HTR-8/SVneo (cell line): ENCODE results near the gene CCDC68.
A peak's percentile ranks its signal among the peaks of the same experiment; 100 is the strongest.
"Not testable (repeated sequence)": the region's sequence is repeated elsewhere in the genome, so short reads cannot be mapped to it uniquely, and the experiment has no call there.

Experiments used
- DNase-seq: peaks from one replicate; pipeline ENCODE4 v3.0.0; 2011; ENCODE audit warnings: low spot score, mixed read lengths; ENCODE audit not compliant: insufficient read length
- FAIRE-seq: peaks from 2 replicates; lab custom pipeline; 2011; peaks lifted over from hg19 to GRCh38; lab: Jason Lieb, UNC

The CCDC68 gene, protein sequence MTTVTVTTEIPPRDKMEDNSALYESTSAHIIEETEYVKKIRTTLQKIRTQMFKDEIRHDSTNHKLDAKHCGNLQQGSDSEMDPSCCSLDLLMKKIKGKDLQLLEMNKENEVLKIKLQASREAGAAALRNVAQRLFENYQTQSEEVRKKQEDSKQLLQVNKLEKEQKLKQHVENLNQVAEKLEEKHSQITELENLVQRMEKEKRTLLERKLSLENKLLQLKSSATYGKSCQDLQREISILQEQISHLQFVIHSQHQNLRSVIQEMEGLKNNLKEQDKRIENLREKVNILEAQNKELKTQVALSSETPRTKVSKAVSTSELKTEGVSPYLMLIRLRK

DNA sequence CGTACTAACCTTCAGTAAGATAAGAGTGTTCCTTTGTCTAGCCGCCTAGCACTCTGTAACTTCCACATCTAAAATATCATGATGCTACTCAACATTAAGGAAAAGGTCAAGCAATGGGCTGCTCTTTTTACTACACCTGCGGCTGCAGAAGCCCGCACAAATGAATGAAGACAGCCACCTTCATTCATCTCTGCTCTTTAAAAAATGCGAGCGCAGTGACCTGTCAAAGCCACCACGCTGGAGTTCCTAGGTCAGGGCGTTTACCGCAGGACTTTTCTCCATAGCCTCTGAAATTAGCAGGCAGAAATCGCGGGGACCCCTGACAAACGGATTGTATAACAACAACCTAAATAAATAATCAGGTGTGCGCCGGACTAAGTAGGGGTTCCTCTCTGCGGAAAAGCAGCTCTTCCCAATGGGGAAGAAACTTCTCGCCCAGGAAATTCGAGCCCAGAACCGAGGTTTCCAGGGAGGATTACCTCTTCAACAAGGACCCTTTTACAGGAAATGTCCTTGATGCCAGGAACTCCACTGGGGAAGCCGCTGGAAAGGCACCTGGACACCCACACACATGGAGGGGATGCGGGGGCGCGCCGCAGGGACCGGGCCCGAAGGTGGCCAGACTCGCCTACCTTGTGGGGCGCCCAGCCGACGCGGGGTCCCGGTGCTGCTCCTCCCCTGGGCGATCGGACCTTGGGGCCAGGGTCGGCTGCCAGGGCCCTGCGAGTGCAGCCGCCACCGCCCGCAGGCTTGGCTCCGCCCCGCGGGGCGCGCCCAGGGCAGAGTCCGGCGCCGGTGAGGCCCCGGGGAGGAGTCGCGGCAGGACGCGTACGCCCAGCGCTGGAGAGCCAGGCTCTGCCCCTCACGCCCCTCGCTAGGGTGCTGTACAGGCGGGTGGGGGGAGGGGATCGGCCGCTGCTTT is at the start of gene CCDC68:
Gene CCDC68 (minus strand): TSS at position 758 of the 922 bp plus-strand sequence. CDS start 16,670 bp downstream, outside the sequence.
- DNase-seq: no peak

DNA sequence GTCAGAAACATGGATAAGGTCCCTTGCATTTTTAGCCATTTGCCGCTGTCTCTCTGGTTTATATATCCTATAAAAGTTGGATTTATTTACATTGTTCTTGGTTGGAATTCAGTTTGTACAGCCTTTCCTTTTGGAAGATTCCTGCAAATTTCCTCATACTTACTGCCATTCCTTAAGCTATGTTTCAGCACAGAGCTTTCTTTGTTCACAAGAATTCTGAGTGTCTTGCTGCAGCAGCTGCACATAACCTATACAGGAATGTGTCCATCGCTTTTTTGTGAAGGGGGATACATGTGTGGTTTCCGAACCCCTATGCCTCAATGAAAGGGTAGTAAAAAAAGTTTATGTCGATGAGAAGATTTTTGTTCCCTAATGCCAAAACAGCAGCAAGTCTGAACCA is 48.3 kb upstream of the CCDC68 start:
- DNase-seq: no peak
- FAIRE-seq: no peak

More for the DNA sequence above, at the start of gene CCDC68:
- no peak for FAIRE-seq

DNA sequence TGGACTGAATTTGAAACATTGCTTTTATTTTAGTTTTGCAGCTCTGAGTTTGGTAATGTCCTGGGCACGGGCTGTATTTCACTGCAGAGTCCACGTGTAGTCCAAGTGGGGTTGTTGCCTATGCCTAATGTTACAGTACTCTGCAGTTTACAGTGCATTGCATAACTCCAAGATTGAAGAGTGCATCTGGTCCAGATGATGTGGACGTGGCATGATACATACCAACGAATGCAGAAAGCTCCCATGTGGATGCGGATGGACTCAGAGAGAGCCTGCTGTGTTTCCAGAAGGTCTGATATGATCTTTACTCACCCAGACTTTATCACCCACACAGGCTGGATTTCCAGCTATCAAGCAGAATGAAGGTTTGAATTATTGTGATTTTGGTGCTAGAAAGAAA is 44.4 kb upstream of the CCDC68 start:
- no peak for FAIRE-seq

DNA sequence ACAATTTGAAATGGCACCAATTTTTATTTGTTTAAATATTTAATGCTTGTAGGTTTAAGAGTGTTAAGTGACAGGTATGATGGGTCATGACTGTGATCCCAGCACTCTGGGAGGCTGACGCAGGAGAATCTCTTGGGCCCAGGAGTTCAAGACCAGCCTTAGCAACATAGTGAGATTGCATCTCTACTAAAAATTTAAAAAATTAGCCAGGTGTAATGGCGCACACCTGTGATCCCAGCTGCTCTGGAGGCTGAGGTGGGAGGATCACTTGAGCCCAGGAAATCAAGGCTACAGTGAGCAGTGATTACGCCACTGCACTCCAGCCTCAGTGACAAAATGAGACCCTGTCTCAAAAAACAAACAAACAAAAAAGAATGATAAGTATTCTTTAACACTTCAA is 43.0 kb upstream of the CCDC68 start:
- no peak for FAIRE-seq

More for the DNA sequence above, 44.4 kb upstream of the CCDC68 start:
- DNase-seq: no peak

DNA sequence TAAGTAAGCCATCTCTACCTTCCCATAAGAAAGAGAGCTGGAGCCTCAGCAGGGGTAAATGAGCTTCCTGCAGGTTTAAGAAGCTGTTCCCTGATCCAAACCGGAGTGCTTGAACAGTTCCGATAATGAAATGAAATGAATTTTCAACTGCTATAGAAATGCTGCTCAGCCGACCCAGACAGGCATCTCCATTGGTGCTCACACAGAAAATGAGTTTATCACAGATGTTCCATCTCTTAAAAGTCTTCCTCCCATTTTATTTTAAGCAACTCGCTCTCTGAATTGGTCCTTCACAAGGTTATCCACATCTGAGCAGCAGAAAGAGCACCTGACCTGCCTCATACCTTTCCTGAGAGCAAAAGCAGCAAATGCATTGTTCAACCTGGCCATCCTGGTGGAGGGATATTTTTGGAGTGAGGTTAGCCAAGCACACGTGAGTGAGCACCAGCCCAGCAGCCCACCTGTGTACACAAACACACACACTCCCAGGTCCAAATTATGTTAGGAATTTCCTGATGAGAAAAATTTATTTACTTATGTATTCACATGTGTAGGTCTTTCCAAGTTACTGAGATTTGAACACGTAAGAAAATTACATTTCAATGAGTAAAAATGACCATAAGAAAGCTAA is 42.2 kb upstream of the CCDC68 start:
- FAIRE-seq: no peak

More for the DNA sequence above, 43.0 kb upstream of the CCDC68 start:
- no peak for DNase-seq

DNA sequence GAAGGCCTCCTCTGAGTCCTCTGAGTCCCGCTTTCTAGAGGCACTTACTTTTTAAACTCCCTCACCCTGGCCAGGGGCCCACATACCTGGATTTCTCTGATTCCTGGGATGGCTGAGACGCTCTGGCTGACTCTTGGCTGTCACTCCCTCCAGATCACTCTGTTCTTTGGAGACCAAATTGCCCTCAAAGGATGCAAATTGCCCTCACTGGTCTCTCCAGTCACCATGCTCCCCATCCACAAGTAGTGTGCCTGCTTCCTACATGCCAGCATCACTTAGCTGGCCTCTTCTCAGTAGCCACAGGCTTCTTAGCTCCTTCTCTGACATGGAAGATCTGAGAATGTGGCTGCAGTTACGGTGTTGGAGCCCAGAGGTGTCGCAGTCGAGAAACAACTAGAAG is 41.3 kb upstream of the CCDC68 start:
- DNase-seq: no peak
- FAIRE-seq: no peak

More for the DNA sequence above, 42.2 kb upstream of the CCDC68 start:
- DNase-seq: no peak

DNA sequence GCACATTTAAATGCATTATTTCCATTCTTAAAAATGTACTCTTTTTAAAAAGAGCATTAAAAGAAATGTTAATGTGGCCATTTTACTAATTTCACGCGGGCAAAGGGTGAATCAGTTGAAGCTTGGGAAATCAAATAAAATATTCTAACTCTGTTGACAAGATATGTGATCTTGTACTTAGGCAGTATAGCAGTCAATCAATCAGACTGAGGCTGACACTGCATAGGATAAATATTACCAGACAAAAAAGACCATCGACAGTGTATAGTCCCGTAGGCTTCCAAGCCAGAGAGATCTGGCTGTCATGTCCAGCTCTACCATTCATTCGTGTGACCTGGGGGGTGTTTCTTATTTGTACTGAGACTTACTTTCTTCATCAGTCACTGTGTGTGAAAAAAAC is 39.8 kb upstream of the CCDC68 start:
- no peak for FAIRE-seq
- DNase-seq: no peak

DNA sequence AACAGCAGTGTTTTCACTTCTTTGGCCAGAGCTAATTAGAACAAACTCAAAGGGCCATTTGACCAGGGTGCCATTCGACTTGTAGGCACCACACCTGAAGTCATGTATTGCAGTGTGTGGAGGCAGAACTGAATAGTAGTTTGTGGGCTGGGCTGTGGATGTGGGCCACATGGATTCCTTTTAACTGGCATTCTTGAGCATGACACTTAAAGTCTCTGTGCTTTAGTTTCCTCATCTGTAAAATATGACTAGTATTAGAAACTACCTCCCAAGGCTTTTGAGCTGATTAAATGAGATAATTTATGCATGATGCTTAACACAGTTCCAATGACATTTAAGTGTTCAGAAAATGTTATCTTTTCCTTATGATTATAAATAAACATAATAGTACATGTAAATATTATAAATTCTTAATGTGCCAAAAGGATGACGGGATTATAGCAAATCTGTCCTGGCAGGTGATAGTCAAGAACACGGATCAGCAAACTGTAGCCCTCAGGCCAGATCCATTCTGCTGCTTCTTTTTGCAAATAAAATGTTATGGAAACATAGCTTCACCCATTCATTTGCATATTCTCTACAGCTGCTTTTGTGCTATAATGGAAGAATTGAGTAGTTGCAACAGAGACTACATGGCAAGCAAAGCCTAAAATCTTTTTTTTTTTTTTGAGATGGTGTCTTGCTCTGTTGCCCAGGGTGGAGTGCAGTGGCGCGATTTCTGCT is 36.3 kb upstream of the CCDC68 start:
- DNase-seq: no peak
- no peak for FAIRE-seq

DNA sequence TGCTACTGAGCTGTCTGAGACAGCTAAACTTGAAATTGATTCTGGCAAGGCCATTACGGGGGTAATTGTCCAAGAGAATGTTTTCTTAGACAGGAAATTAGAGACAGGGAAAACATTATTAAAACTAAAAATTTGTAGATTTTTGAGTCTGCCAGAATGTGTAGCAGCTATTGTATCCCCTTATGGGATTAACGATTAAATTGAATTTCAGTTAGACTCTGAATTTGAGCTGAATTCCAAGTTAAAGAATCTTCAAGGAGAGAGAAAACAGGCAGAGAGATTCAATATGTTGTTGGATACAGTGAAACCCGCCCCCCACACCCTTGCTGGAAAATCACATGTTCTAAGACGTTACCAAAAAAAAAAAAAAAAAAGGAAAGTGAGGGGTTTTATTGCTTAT is 32.7 kb upstream of the CCDC68 start:
- no peak for DNase-seq
- no peak for FAIRE-seq

DNA sequence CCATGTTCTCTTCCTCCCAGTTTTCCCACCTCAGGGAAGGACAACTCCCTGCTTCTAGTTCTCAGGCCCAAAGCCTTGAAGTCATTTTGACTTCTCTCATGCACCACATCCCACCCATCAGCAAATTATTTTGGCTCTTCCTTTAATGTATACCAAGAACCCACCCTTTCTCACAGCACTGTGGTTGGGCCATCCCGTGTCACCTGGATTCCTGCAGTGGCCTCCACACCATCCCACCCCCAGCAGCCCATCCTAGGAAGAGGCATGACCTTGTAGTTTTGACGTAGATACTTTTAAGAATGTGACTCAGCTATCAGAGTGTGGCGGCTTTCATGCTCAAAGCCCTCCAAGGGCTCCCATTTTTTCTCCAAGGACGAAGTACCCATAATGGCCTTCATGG is 25.6 kb upstream of the CCDC68 start:
- no peak for FAIRE-seq

DNA sequence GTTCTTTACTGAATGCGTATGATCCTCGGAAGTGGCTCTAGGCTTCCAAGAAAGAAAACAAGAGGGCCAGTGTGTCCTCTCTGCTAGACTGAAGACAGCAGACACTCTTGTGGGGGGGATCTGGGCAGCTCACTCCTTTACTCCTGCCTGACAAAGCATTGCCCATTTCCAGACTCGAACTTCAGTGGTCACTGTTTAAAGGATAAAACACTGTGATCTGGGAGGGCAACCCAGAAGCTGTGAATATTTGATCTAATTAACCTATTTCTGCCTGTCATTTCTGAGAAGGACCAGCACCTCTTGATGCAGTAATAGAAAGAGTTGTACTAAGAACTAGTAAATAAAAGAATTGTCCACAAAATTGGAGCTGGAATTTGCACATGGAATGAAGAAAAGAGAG is 24.5 kb upstream of the CCDC68 start:
- DNase-seq: no peak

More for the DNA sequence above, 25.6 kb upstream of the CCDC68 start:
- no peak for DNase-seq

DNA sequence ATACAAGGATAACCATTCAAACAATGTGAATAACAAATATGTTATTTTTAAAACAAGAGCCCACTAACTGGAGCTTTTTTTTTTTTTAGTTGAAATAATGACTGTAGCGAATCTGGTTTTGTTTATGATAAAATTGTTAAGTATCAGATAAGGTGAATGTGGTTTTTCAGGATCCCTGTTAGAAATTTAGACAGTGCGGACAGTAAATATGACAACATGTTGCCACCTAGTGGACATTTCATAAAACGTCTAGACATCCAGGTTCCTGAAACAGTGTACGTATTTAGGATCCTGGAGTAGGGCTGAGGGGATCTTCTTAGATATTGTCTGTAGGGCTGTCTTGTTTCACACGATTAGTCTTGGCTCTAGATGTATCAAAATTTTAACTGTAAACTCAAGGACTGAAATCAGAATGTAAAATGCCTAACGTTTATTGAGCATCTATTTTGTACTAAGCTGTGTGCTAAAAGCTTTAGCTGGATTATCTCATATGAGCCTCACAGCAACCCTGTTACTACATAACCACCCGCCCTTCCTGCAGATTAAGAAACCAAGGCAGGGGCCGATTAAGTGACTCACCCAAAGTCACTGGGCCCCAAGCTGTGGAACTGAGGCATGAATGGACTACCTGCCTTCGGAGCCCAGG is 23.9 kb upstream of the CCDC68 start:
- no peak for FAIRE-seq
- peak; percentile 27 for DNase-seq

More for the DNA sequence above, 24.5 kb upstream of the CCDC68 start:
- FAIRE-seq: no peak

DNA sequence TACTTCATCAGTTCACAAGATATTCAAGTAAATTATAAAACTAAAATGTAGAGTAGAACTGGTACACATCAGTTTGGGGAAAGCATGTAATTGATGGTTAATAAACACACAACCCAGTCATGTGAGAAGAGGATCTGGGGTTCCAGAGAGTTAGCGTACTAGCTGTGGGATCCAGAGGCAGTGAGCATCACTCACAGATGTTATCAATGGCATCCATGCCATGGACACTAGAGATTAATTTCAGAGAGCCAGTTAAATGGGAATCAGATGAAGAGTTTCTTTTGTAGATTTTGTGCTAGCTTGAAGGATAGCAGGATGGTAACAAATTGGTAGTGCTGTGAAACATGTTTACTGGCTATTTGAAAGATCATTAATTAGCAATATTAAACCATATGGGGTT is 21.8 kb upstream of the CCDC68 start:
- DNase-seq (no peak), FAIRE-seq (no peak)

DNA sequence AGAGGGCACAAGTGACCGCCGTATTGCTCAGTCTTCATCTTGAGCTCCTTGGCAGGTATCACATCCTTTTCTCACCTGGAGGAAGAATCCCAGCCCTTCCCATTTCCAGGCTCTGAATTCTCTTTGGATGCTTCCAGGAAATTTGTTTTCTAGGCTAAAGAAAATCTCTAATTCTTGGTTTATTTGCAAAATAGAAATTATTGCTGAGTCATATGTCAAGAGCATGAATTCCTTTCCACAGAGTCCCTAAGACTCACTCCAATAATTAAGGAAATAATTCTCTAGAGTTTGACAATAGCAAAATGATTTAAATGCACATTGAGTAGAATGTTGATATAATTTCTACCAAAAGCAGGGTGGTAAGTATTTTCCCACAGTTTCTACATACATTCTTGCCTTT is 16.3 kb upstream of the CCDC68 start:
- DNase-seq (no peak), FAIRE-seq (no peak)

DNA sequence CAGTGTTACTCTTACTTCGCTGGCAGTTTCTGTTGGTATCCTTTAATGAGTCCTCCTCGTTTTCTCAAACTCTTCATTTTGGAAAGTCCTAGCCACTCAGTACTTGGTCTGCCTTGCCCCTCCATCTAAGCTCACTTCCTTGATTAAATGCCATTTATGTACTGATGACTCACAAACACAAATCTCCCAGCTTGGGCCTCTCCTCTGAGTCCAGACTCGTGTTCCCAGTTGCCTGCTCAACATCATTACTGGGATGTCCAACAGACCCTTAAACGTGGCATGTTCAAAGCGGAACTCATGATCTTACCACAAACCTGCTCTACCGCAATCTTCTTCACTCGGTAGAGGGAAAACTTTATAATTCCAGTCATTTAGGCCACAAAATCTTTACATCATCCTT is 13.8 kb upstream of the CCDC68 start:
- FAIRE-seq (no peak), DNase-seq (no peak)

DNA sequence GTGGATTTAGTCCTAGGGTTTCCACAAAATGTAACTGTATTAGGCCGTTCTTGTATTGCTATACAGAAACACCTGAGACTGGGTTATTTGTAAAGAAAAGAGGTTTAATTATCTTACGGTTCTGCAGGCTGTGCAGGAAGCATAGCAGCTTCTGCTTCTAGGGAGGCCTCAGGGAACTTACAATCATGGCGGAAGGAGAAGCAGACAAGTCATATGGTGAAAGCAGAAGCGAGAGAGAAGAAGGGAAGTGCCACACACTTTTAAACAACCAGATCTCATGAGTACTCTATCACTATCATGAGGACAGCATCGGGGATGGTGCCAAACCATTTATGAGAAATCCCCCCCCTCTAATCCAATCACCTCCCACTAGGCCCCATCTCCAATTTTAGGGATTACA is 9.5 kb upstream of the CCDC68 start:
- DNase-seq (no peak), FAIRE-seq (no peak)

DNA sequence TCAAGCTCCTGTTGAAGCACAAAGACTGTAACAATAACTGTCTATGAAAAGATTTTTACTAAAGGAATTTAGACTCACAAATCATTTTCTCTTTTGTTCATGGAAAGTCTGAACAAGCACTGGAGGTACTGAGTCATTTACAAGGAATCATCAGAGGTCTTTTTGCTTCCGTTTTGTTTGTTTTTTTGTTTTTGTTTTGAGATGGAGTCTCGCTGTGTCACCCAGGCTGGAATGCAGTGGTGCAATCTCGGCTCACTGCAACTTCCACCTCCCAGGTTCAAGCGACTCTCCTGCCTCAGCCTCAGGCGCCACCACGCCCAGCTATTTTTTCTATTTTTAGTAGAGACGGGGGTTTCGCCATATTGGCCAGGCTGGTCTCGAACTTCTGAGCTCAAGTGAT is 9.0 kb upstream of the CCDC68 start:
- not testable (repeated sequence) for FAIRE-seq
- DNase-seq: peak; percentile 11

DNA sequence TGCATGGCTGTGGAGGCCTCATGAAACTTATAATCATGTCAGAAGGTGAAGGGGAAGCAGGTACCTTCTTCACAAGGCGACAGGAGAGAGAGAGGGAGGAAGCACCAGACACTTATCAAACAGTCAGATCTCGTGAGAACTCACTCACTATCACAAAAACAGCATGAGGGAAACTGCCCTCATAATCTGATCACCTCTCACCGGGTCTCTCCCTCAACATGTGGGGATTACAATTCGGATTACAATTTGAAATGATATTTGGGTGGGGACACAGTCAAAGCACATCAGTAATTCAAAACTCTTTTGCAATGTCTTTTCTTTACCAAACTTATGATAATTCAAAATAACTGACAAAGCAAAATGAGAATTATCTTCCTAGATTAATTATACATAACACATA is 8.5 kb upstream of the CCDC68 start:
- DNase-seq (no peak), FAIRE-seq (no peak)

DNA sequence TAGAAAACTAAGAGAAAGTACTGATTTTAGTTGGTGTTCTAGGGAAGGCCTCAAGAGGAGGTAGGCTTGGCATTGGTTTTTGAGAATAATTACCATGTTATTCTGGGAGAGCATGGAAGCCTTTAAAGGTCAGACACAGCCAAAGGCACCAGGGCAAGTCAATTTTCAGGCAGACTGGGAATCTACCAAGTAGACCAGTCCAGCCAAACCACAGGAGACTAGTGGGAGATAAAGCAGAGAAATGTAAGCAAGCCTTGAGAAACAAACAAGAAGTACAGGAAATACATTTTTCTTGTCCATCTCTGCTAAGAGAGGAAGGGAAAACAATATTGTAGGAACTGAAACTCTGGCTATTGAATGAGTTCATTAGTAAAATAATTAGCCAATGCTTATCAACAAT is 5.5 kb upstream of the CCDC68 start:
- DNase-seq (no peak), FAIRE-seq (no peak)
